Suprapubic skin (tissue), 4 donors: ENCODE measurements around the gene GAB4. TPM values are rescaled to one million over a fixed set of nuclear protein-coding genes. Genes with fewer than 3 reads are reported as not detected.

Experiments
- DNase-seq, 2 donors: peaks; one replicate each; pipeline ENCODE4 v3.0.0-alpha.2; 2019; ENCODE audit warnings: low spot score in 2 of 2
- H3K27ac ChIP-seq: fragments of 200-600 bp; sonication (generic); one replicate; pipeline ENCODE4 v1.5.1; 2019
- H3K27me3 ChIP-seq: fragments of 200-600 bp; sonication (generic); one replicate; pipeline ENCODE4 v1.5.1; 2019
- H3K36me3 ChIP-seq: fragments of 200-600 bp; sonication (generic); one replicate; pipeline ENCODE4 v1.5.1; 2019
- H3K4me1 ChIP-seq: fragments of 200-600 bp; sonication (generic); one replicate; pipeline ENCODE4 v1.5.1; 2019
- H3K4me3 ChIP-seq: fragments of 200-600 bp; sonication (generic); one replicate; pipeline ENCODE4 v1.5.1; 2019; ENCODE audit warnings: mild to moderate bottlenecking
- H3K9me3 ChIP-seq: fragments of 200-600 bp; sonication (generic); one replicate; pipeline ENCODE4 v1.5.1; 2019
- CTCF ChIP-seq, 2 donors: fragments of 200-600 bp in 1 of 2; fragments of 450-650 bp in 1 of 2; sonication (generic) in 1 of 2; IDR thresholded peaks; one replicate each; pipeline ENCODE4 v1.5.1; 2016 to 2019; ENCODE audit warnings: antibody characterized with exemption in 2 of 2, mild to moderate bottlenecking in 1 of 2, moderate library complexity in 1 of 2
- EP300 ChIP-seq: sonication (generic); formaldehyde crosslinking; IDR thresholded peaks from one replicate; pipeline ENCODE4 v1.6.1; 2017; ENCODE audit warnings: antibody characterized with exemption
- POLR2A ChIP-seq, 2 donors: fragments of 450-650 bp; IDR thresholded peaks; one replicate each; pipeline ENCODE4 v1.6.1; 2017; ENCODE audit warnings: antibody characterized with exemption in 2 of 2, mild to moderate bottlenecking in 2 of 2, moderate library complexity in 2 of 2
- POLR2AphosphoS5 ChIP-seq, 3 donors: sonication (generic); formaldehyde crosslinking; IDR thresholded peaks; one replicate each; pipeline ENCODE4 v1.6.1; 2017; ENCODE audit warnings: antibody characterized with exemption in 3 of 3
- WGBS: methylation state at CpG from one replicate; pipeline ENCODE4 v1.1.5; 2018; 5-methylcytosine and 5-hydroxymethylcytosine counted together
- total RNA-seq, 4 donors: library from RNA; depleted of rRNA; stranded (reverse); fragments of >200 nt; gene quantifications; one replicate each; pipeline ENCODE4 v1.1.0, GENCODE V29; 2016

Gene GAB4
- total RNA-seq, 4 donors from 2014 or later, result 0.21 to 0.32 TPM; not detected in 2

GRCh38 chr22:16988257-16988656 lies 19.8 kb downstream of the GAB4 start:
- DNase-seq, result no peak
- H3K27me3 ChIP-seq, result no peaks in the 10 kb centered on the region
- H3K4me1 ChIP-seq, result no peaks in the 10 kb centered on the region
- H3K27ac ChIP-seq, result no peak overlapping the region
- H3K36me3 ChIP-seq, result no peaks in the 10 kb centered on the region
- no peak overlapping the region for H3K4me3 ChIP-seq
- no peak for TF ChIP-seq POLR2A (IDR thresholded peaks at IDR 0.05)
- no peak for TF ChIP-seq EP300
- no peak for TF ChIP-seq CTCF (IDR thresholded peaks at IDR 0.05)
- TF ChIP-seq POLR2AphosphoS5 (IDR thresholded peaks at IDR 0.05), result no peak
- 83% methylated on average over 3 of the region's 6 CpGs for WGBS
- no peaks in the 10 kb centered on the region for H3K9me3 ChIP-seq

GRCh38 chr22:16987822-16988221 lies 20.2 kb downstream of the GAB4 start:
- H3K27me3 ChIP-seq, result no peaks in the 10 kb centered on the region
- H3K27ac ChIP-seq, result no peak overlapping the region
- H3K36me3 ChIP-seq, result no peaks in the 10 kb centered on the region
- peaks cover 3% of the 10 kb centered on the region for H3K9me3 ChIP-seq
- TF ChIP-seq CTCF (IDR thresholded peaks at IDR 0.05), result no peak
- no peak for TF ChIP-seq POLR2A (IDR thresholded peaks at IDR 0.05)
- no peak for TF ChIP-seq EP300
- no peak for TF ChIP-seq POLR2AphosphoS5 (IDR thresholded peaks at IDR 0.05)
- H3K4me3 ChIP-seq, result no peak overlapping the region
- DNase-seq, result no peak
- H3K4me1 ChIP-seq, result no peaks in the 10 kb centered on the region
- WGBS, result 75% methylated on average over 7 of the region's 7 CpGs

GRCh38 chr22:16975155-16975885 lies 32.7 kb downstream of the GAB4 start:
- Histone ChIP-seq H3K4me3 (no peak overlapping the region), H3K27ac (no peak overlapping the region), H3K27me3 (peaks cover 7% of the 10 kb centered on the region), H3K4me1 (no peaks in the 10 kb centered on the region), H3K36me3 (no peaks in the 10 kb centered on the region), H3K9me3 (no peaks in the 10 kb centered on the region)
- no peak for TF ChIP-seq EP300
- TF ChIP-seq POLR2AphosphoS5 (IDR thresholded peaks at IDR 0.05), result no peak
- no peak for TF ChIP-seq CTCF (IDR thresholded peaks at IDR 0.05)
- no peak for TF ChIP-seq POLR2A (IDR thresholded peaks at IDR 0.05)
- 88% methylated on average over 7 of the region's 10 CpGs for WGBS
- DNase-seq, result no peak

- DNase-seq, result no peak
- Histone ChIP-seq H3K4me3 (no peak overlapping the region), H3K27ac (no peak overlapping the region), H3K9me3 (no peaks in the 10 kb centered on the region), H3K27me3 (peaks cover 9% of the 10 kb centered on the region), H3K36me3 (no peaks in the 10 kb centered on the region), H3K4me1 (no peaks in the 10 kb centered on the region)
- TF ChIP-seq POLR2AphosphoS5 (IDR thresholded peaks at IDR 0.05), result no peak
- no peak for TF ChIP-seq CTCF (IDR thresholded peaks at IDR 0.05)
- no peak for TF ChIP-seq EP300
- TF ChIP-seq POLR2A (IDR thresholded peaks at IDR 0.05), result no peak
- 78% methylated on average over 11 of the region's 11 CpGs for WGBS
Observed at GRCh38 chr22:16974298-16975084, 33.5 kb downstream of the GAB4 start.

GRCh38 chr22:16973591-16974297 lies 34.3 kb downstream of the GAB4 start:
- no peak overlapping the region for H3K4me3 ChIP-seq
- H3K9me3 ChIP-seq, result no peaks in the 10 kb centered on the region
- H3K36me3 ChIP-seq, result no peaks in the 10 kb centered on the region
- no peak for DNase-seq
- no peaks in the 10 kb centered on the region for H3K4me1 ChIP-seq
- TF ChIP-seq CTCF (IDR thresholded peaks at IDR 0.05) (no peak), EP300 (no peak), POLR2A (IDR thresholded peaks at IDR 0.05) (no peak), POLR2AphosphoS5 (IDR thresholded peaks at IDR 0.05) (no peak)
- WGBS, result 95% methylated on average over 2 of the region's 2 CpGs
- H3K27ac ChIP-seq, result no peak overlapping the region
- H3K27me3 ChIP-seq, result peaks cover 9% of the 10 kb centered on the region
